GM12878 (cell line): ENCODE data around the gene MOCOS. TPM values are rescaled to one million over a fixed set of nuclear protein-coding genes. Genes with fewer than 3 reads are reported as not detected.

Experiments used
- ATAC-seq: fragments of 200-7000 bp; cut with Tn5 transposase; 3 replicates; pipeline ENCODE4 v1.9.1; 2020; ENCODE audit warnings: mild to moderate bottlenecking, moderate library complexity
- BruUV-seq: library from RNA; stranded (reverse); fragments of 400-500 nt; replicated peaks from 2 replicates; lab custom pipeline; 2021; lab: Mats Ljungman, UMichigan
- CTCF ChIA-PET: fragments of 300-600 bp; sonication (Branson Sonifier 250); formaldehyde crosslinking; extraction: SDS; loops from one replicate; lab custom pipeline; 2021; ENCODE audit warnings: inconsistent platforms; lab: Yijun Ruan, JAX
- POLR2A ChIA-PET: fragments of 350-600 bp; formaldehyde crosslinking; extraction: SDS; loops from one replicate; lab custom pipeline; 2021; ENCODE audit warnings: inconsistent platforms; lab: Charles Lee
- RAD21 ChIA-PET: fragments of 300-600 bp; sonication (Branson Sonifier 250); formaldehyde crosslinking; loops from one replicate; lab custom pipeline; 2023; ENCODE audit warnings: antibody characterized with exemption; ENCODE audit not compliant: unreplicated experiment; lab: Charles Lee
- SMC1A ChIA-PET: fragments of 300-600 bp; sonication (Branson Sonifier 250); formaldehyde crosslinking; loops from one replicate; lab custom pipeline; 2023; ENCODE audit not compliant: unreplicated experiment, uncharacterized antibody; lab: Charles Lee
- DNase-seq: peaks from one replicate; pipeline ENCODE4 v3.0.0-alpha.2; 2011; ENCODE audit warnings: low read depth, low spot score
- FAIRE-seq: peaks from 3 replicates; lab custom pipeline; 2011; peaks lifted over from hg19 to GRCh38; lab: Jason Lieb, UNC
- H2AFZ ChIP-seq: 2 replicates; pipeline ENCODE4 v1.6.0; 2011; ENCODE audit warnings: low read depth, low read length, control low read depth; ENCODE audit not compliant: control insufficient read depth
- H3K27ac ChIP-seq: 2 replicates; pipeline ENCODE4 v1.5.1; 2011; ENCODE audit warnings: control low read depth; ENCODE audit not compliant: control insufficient read depth, insufficient read depth
- H3K27me3 ChIP-seq, 2 experiments: replicated peaks in 1 of 2; 2 replicates each; pipeline versions ENCODE4 v1.6.0 to v1.6.1; 2011; ENCODE audit warnings: low read length in 1 of 2; ENCODE audit not compliant: control insufficient read depth in 2 of 2, insufficient read depth in 2 of 2
- H3K36me3 ChIP-seq, 2 experiments: 2 replicates each; pipeline ENCODE4 v1.5.1; 2011; ENCODE audit warnings: low read length in 1 of 2; ENCODE audit not compliant: control insufficient read depth in 2 of 2, insufficient read depth in 2 of 2
- H3K4me1 ChIP-seq: 2 replicates; pipeline ENCODE4 v1.6.1; 2011; ENCODE audit warnings: mild to moderate bottlenecking, low read length, moderate library complexity, mixed read lengths; ENCODE audit not compliant: control insufficient read depth, insufficient read depth
- H3K4me2 ChIP-seq: 2 replicates; pipeline ENCODE4 v1.6.0; 2011; ENCODE audit warnings: control low read depth; ENCODE audit not compliant: control insufficient read depth, insufficient read depth
- H3K4me3 ChIP-seq: fragments of 200-600 bp; sonication (generic); 2 replicates; pipeline ENCODE4 v1.5.1; 2016
- H3K79me2 ChIP-seq: 2 replicates; pipeline ENCODE4 v1.6.0; 2011; ENCODE audit warnings: low read length; ENCODE audit not compliant: control insufficient read depth, insufficient read depth
- H3K9ac ChIP-seq: 2 replicates; pipeline ENCODE4 v1.8.0; 2011; ENCODE audit warnings: low read length, control low read depth, mixed read lengths; ENCODE audit not compliant: control insufficient read depth, insufficient read depth
- H3K9me3 ChIP-seq: replicated peaks from 3 replicates; pipeline ENCODE4 v1.5.1; 2011; ENCODE audit warnings: mild to moderate bottlenecking, low read length; ENCODE audit not compliant: control insufficient read depth, insufficient read depth
- H4K20me1 ChIP-seq: 2 replicates; pipeline ENCODE4 v1.6.0; 2011; ENCODE audit not compliant: control insufficient read depth, insufficient read depth
- ATF2 ChIP-seq: IDR thresholded peaks from 2 replicates; pipeline ENCODE4 v1.6.1; 2012; ENCODE audit warnings: low read length, inconsistent platforms
- BACH1 ChIP-seq: fragments of 450-650 bp; IDR thresholded peaks from 2 replicates; pipeline ENCODE4 v1.6.1; 2017; ENCODE audit warnings: mild to moderate bottlenecking, borderline replicate concordance
- CBX5 ChIP-seq: sonication (generic); IDR thresholded peaks from 2 replicates; pipeline ENCODE4 v1.6.1; 2016; ENCODE audit warnings: low read depth, moderate library complexity, mild to moderate bottlenecking, inconsistent platforms
- E2F4 ChIP-seq: IDR thresholded peaks from 2 replicates; pipeline ENCODE4 v1.6.1; 2012; ENCODE audit warnings: low read depth, low read length, improper control_type of control experiment
- IKZF1 ChIP-seq: fragments of 450-650 bp; conservative IDR thresholded peaks from 2 replicates; pipeline ENCODE4 v1.6.1; 2017; ENCODE audit warnings: antibody characterized with exemption, mild to moderate bottlenecking
- JUNB ChIP-seq: IDR thresholded peaks from 2 replicates; pipeline ENCODE4 v1.6.1; 2016; ENCODE audit warnings: antibody characterized with exemption, mild to moderate bottlenecking
- KAT2A ChIP-seq: conservative IDR thresholded peaks from 2 replicates; pipeline ENCODE4 v1.6.1; 2011; ENCODE audit warnings: low read depth, low read length; ENCODE audit not compliant: control insufficient read depth
- PKNOX1 ChIP-seq: fragments of 450-650 bp; IDR thresholded peaks from 2 replicates; pipeline ENCODE4 v1.6.1; 2016; ENCODE audit warnings: mild to moderate bottlenecking
- ZZZ3 ChIP-seq: IDR thresholded peaks from 2 replicates; pipeline ENCODE4 v1.6.1; 2011; ENCODE audit warnings: low read depth; ENCODE audit not compliant: control insufficient read depth, insufficient read length
- WGBS: methylation state at CpG from one replicate; pipeline ENCODE4 v1.1.6; 2016; ENCODE audit warnings: low lambda C conversion rate; ENCODE audit not compliant: insufficient replicate concordance, insufficient coverage; ENCODE audit errors: missing lambda C conversion rate; 5-methylcytosine and 5-hydroxymethylcytosine counted together
- in situ Hi-C: fragments of 300-500 bp; cut with MboI; formaldehyde crosslinking; loops from 9 replicates; pipeline ENCODE4 v1.14.3; 2018; ENCODE audit warnings: mixed read lengths
- intact Hi-C: fragments of 100-400 bp; cut with micrococcal nuclease; formaldehyde crosslinking; loops from one replicate; pipeline ENCODE4 v1.14.2; 2022; ENCODE audit not compliant: unreplicated experiment
- polyA plus RNA-seq, 11 experiments: library from polyadenylated mRNA; depleted of rRNA in 4 of 11; unstranded in 6 of 11; stranded (reverse) in 5 of 11; fragments of >200 nt; fragmentation: Nextera tagmentation in 4 of 11; fragmentation: Illumina TruSeq in 1 of 11; extraction: Ambion mirVana in 4 of 11; extraction: Trizol in 1 of 11; gene quantifications; 1 replicate in 1 of 11; 2 replicates in 10 of 11; pipeline versions ENCODE4 v1.2.1 to v1.2.3, GENCODE V29; 2011 to 2016; ENCODE audit warnings: inconsistent platforms in 2 of 11, missing spikeins in 2 of 11, low read depth in 1 of 11
- total RNA-seq, 4 experiments: library from RNA; depleted of rRNA in 3 of 4; stranded (reverse); fragments of >200 nt in 3 of 4; fragmentation: Illumina TruSeq in 1 of 4; extraction: Trizol in 1 of 4; gene quantifications; 2 replicates each; pipeline versions ENCODE4 v1.2.1 to v1.2.3, GENCODE V29; 2013 to 2021

The MOCOS gene
- total and polyA plus RNA-seq, 10 of the 15 experiments (the other 5 are each of a cell fraction or from before 2014, with no cell fraction given), result 0.16 to 0.56 (median 0.33) TPM

GRCh38 chr18:36188916-36189315 lies 1.6 kb downstream of the MOCOS start (continued):
- no peak for TF ChIP-seq ZZZ3
- no peak for TF ChIP-seq JUNB
- TF ChIP-seq IKZF1, result no peak
- no peak for TF ChIP-seq BACH1
- TF ChIP-seq KAT2A, result no peak
- TF ChIP-seq E2F4, result no peak
- TF ChIP-seq ATF2, result no peak
- TF ChIP-seq PKNOX1, result no peak

- Histone ChIP-seq H3K4me3 (no peak overlapping the region), H3K27me3 (no peaks in the 10 kb centered on the region), H3K4me2 (no peak overlapping the region), H4K20me1 (no peaks in the 10 kb centered on the region), H3K36me3 (no peaks in the 10 kb centered on the region), H2AFZ (no peak overlapping the region), H3K27ac (no peak overlapping the region), H3K79me2 (no peaks in the 10 kb centered on the region), H3K9me3 (no peaks in the 10 kb centered on the region), H3K4me1 (peaks cover 9% of the 10 kb centered on the region; the same call in 1 of the 2 replicates), H3K9ac (no peak overlapping the region)
- intact Hi-C loops (no loop called here), in situ Hi-C loops (no loop called here)
- no peak for ATAC-seq
- ChIA-PET CTCF (interaction anchor here (1.0 to 2.1 kb wide), 4 partner anchors 93 to 172 kb away, joined by 3 to 6 read pairs (median 4); no protein-coding TSS in a partner anchor), RAD21 (interaction anchor here (0.6 kb wide), 2 partner anchors 108 to 954 kb away, joined by 5 read pairs; partner anchors contain the start of gene FHOD3), SMC1A (interaction anchor here (1.0 to 1.3 kb wide), 5 partner anchors 40 to 300 kb away, joined by 3 read pairs; no protein-coding TSS in a partner anchor), POLR2A (no interaction called here)
- no peak for DNase-seq
- BruUV-seq, result no TSS peak
- FAIRE-seq, result no peak
- WGBS, result 59% methylated on average over 4 of the region's 4 CpGs
- TF ChIP-seq CBX5, result no peak
Measured at GRCh38 chr18:36189486-36189885, 2.2 kb downstream of the MOCOS start.
